Measurements from ENCODE around the gene SLC7A4. TPM values are rescaled to one million over a fixed set of nuclear protein-coding genes. Genes with fewer than 3 reads are reported as not detected.

Gene SLC7A4
- total and polyA plus RNA-seq, 4 donors: 1.5 to 9.0 (median 5.7) TPM

GRCh38 chr22:20998411-20999336 lies 33.7 kb downstream of the SLC7A4 start:
- Histone ChIP-seq H3K36me3 (ENCODE audit: control insufficient read depth, insufficient read depth, low read length) (peaks cover 79% of the 10 kb centered on the region), H3K4me1 (ENCODE audit: control insufficient read depth, insufficient read depth, low read length) (peaks cover 38% of the 10 kb centered on the region), H3K27me3 (ENCODE audit: control insufficient read depth, insufficient read depth, low read length) (no peaks in the 10 kb centered on the region), H3K27ac (ENCODE audit: low read depth, low read length) (no peak overlapping the region), H3K4me3 (ENCODE audit: low read depth, low read length) (no peak overlapping the region), H3K9me3 (ENCODE audit: control insufficient read depth, insufficient read depth, low read length) (no peaks in the 10 kb centered on the region)
- no peak for DNase-seq (ENCODE audit: low read depth in 4 of 6, low spot score in 6 of 6)
- WGBS (ENCODE audit: insufficient coverage): 74% methylated on average over 6 of the region's 7 CpGs

- H3K27me3 ChIP-seq (ENCODE audit: control insufficient read depth, insufficient read depth, low read length): no peaks in the 10 kb centered on the region
- WGBS (ENCODE audit: insufficient coverage): 79% methylated on average over 10 of the region's 13 CpGs
- H3K4me1 ChIP-seq (ENCODE audit: control insufficient read depth, insufficient read depth, low read length): peaks cover 28% of the 10 kb centered on the region
- H3K9me3 ChIP-seq (ENCODE audit: control insufficient read depth, insufficient read depth, low read length): no peaks in the 10 kb centered on the region
- no peak overlapping the region for H3K4me3 ChIP-seq (ENCODE audit: low read depth, low read length)
- H3K36me3 ChIP-seq (ENCODE audit: control insufficient read depth, insufficient read depth, low read length): peaks cover 86% of the 10 kb centered on the region
- DNase-seq (ENCODE audit: low read depth in 4 of 6, low spot score in 6 of 6): no peak
- no peak overlapping the region for H3K27ac ChIP-seq (ENCODE audit: low read depth, low read length)
Measured at GRCh38 chr22:20997536-20998257, 34.7 kb downstream of the SLC7A4 start.

GRCh38 chr22:20996598-20997535 lies 35.5 kb downstream of the SLC7A4 start:
- H3K27ac ChIP-seq (ENCODE audit: low read depth, low read length): no peak overlapping the region
- H3K27me3 ChIP-seq (ENCODE audit: control insufficient read depth, insufficient read depth, low read length): no peaks in the 10 kb centered on the region
- peaks cover 94% of the 10 kb centered on the region for H3K36me3 ChIP-seq (ENCODE audit: control insufficient read depth, insufficient read depth, low read length)
- no peak overlapping the region for H3K4me3 ChIP-seq (ENCODE audit: low read depth, low read length)
- WGBS (ENCODE audit: insufficient coverage): 90% methylated on average over 27 of the region's 27 CpGs
- no peaks in the 10 kb centered on the region for H3K9me3 ChIP-seq (ENCODE audit: control insufficient read depth, insufficient read depth, low read length)
- peaks cover 25% of the 10 kb centered on the region for H3K4me1 ChIP-seq (ENCODE audit: control insufficient read depth, insufficient read depth, low read length)
- no peak for DNase-seq (ENCODE audit: low read depth in 4 of 6, low spot score in 6 of 6)

- peaks cover 19% of the 10 kb centered on the region for H3K4me1 ChIP-seq (ENCODE audit: control insufficient read depth, insufficient read depth, low read length)
- H3K36me3 ChIP-seq (ENCODE audit: control insufficient read depth, insufficient read depth, low read length): peaks cover 100% of the 10 kb centered on the region
- no peak for DNase-seq (ENCODE audit: low read depth in 4 of 6, low spot score in 6 of 6)
- H3K4me3 ChIP-seq (ENCODE audit: low read depth, low read length): no peak overlapping the region
- no peak overlapping the region for H3K27ac ChIP-seq (ENCODE audit: low read depth, low read length)
- no peaks in the 10 kb centered on the region for H3K27me3 ChIP-seq (ENCODE audit: control insufficient read depth, insufficient read depth, low read length)
- H3K9me3 ChIP-seq (ENCODE audit: control insufficient read depth, insufficient read depth, low read length): no peaks in the 10 kb centered on the region
- 96% methylated on average over 10 of the region's 10 CpGs for WGBS (ENCODE audit: insufficient coverage)
Measured at GRCh38 chr22:20996031-20996410, 36.3 kb downstream of the SLC7A4 start.

- H3K9me3 ChIP-seq (ENCODE audit: control insufficient read depth, insufficient read depth, low read length): no peaks in the 10 kb centered on the region
- H3K36me3 ChIP-seq (ENCODE audit: control insufficient read depth, insufficient read depth, low read length): peaks cover 100% of the 10 kb centered on the region
- H3K4me1 ChIP-seq (ENCODE audit: control insufficient read depth, insufficient read depth, low read length): peaks cover 13% of the 10 kb centered on the region
- H3K27me3 ChIP-seq (ENCODE audit: control insufficient read depth, insufficient read depth, low read length): no peaks in the 10 kb centered on the region
- no peak overlapping the region for H3K27ac ChIP-seq (ENCODE audit: low read depth, low read length)
- 95% methylated on average over 22 of the region's 23 CpGs for WGBS (ENCODE audit: insufficient coverage)
- DNase-seq (ENCODE audit: low read depth in 4 of 6, low spot score in 6 of 6): no peak
- no peak overlapping the region for H3K4me3 ChIP-seq (ENCODE audit: low read depth, low read length)
Measured at GRCh38 chr22:20995329-20996030, 36.9 kb downstream of the SLC7A4 start.

GRCh38 chr22:20994902-20995241 lies 37.5 kb downstream of the SLC7A4 start:
- Histone ChIP-seq H3K4me3 (ENCODE audit: low read depth, low read length) (no peak overlapping the region), H3K36me3 (ENCODE audit: control insufficient read depth, insufficient read depth, low read length) (peaks cover 99% of the 10 kb centered on the region), H3K27ac (ENCODE audit: low read depth, low read length) (no peak overlapping the region), H3K27me3 (ENCODE audit: control insufficient read depth, insufficient read depth, low read length) (no peaks in the 10 kb centered on the region), H3K4me1 (ENCODE audit: control insufficient read depth, insufficient read depth, low read length) (peaks cover 7% of the 10 kb centered on the region), H3K9me3 (ENCODE audit: control insufficient read depth, insufficient read depth, low read length) (no peaks in the 10 kb centered on the region)
- 97% methylated on average over 6 of the region's 10 CpGs for WGBS (ENCODE audit: insufficient coverage)
- DNase-seq (ENCODE audit: low read depth in 4 of 6, low spot score in 6 of 6): no peak

GRCh38 chr22:20994128-20994901 lies 38.0 kb downstream of the SLC7A4 start:
- Histone ChIP-seq H3K27ac (ENCODE audit: low read depth, low read length) (no peak overlapping the region), H3K4me1 (ENCODE audit: control insufficient read depth, insufficient read depth, low read length) (peaks cover 2% of the 10 kb centered on the region), H3K27me3 (ENCODE audit: control insufficient read depth, insufficient read depth, low read length) (no peaks in the 10 kb centered on the region), H3K9me3 (ENCODE audit: control insufficient read depth, insufficient read depth, low read length) (no peaks in the 10 kb centered on the region), H3K36me3 (ENCODE audit: control insufficient read depth, insufficient read depth, low read length) (peaks cover 99% of the 10 kb centered on the region), H3K4me3 (ENCODE audit: low read depth, low read length) (no peak overlapping the region)
- no peak for DNase-seq (ENCODE audit: low read depth in 4 of 6, low spot score in 6 of 6)
- WGBS (ENCODE audit: insufficient coverage): 90% methylated on average over 16 of the region's 30 CpGs

GRCh38 chr22:20993304-20994127 lies 38.8 kb downstream of the SLC7A4 start:
- H3K9me3 ChIP-seq (ENCODE audit: control insufficient read depth, insufficient read depth, low read length): no peaks in the 10 kb centered on the region
- 92% methylated on average over 29 of the region's 29 CpGs for WGBS (ENCODE audit: insufficient coverage)
- no peaks in the 10 kb centered on the region for H3K27me3 ChIP-seq (ENCODE audit: control insufficient read depth, insufficient read depth, low read length)
- H3K27ac ChIP-seq (ENCODE audit: low read depth, low read length): no peak overlapping the region
- H3K4me1 ChIP-seq (ENCODE audit: control insufficient read depth, insufficient read depth, low read length): no peaks in the 10 kb centered on the region
- no peak overlapping the region for H3K4me3 ChIP-seq (ENCODE audit: low read depth, low read length)
- DNase-seq (ENCODE audit: low read depth in 4 of 6, low spot score in 6 of 6): no peak
- peaks cover 99% of the 10 kb centered on the region for H3K36me3 ChIP-seq (ENCODE audit: control insufficient read depth, insufficient read depth, low read length)

All from spinal cord (tissue), 10 donors.